PC-9 (cell line): ENCODE results near the gene MCCC2.

Source experiments
- EZH2 ChIP-seq: fragments of 200-600 bp; sonication (generic); IDR thresholded peaks from 2 replicates; pipeline ENCODE4 v1.8.0; 2017; ENCODE audit warnings: antibody characterized with exemption, low read depth
- TF ChIP-seq, protein P1 (sequence below): fragments of 200-600 bp; sonication (generic); conservative IDR thresholded peaks from 2 replicates; pipeline ENCODE4 v1.6.1; 2017; ENCODE audit warnings: mixed run types, antibody characterized with exemption, mild to moderate bottlenecking, moderate library complexity

DNA sequence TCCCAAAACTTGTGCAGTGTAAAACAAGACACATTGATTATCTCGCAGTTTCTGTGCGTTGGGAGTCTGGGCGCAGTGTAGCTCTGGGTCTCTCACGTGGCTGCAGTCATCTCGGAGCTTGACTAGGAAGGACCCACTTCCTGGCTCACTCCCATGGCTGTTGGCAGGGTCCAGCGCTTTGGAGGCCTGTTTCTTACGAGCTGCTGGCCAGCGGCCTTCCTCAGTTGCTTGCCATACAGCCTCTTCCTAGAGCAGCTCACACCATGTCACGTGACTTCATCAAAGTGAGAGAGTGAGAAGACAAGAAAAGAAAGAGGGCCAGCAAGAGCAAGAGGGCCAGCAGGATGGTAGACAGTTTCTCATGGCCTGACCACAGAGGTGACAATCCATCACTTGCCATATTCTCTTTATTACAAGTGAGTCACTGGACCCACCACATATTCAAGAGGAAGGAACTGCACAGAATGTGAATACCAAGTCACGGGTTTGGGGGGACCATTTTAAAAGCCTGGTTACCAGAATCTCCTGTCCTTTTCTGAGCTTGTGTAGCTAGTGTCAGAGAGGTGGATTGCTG lies 36.2 kb downstream of the MCCC2 start:
- TF ChIP-seq, protein P1, sequence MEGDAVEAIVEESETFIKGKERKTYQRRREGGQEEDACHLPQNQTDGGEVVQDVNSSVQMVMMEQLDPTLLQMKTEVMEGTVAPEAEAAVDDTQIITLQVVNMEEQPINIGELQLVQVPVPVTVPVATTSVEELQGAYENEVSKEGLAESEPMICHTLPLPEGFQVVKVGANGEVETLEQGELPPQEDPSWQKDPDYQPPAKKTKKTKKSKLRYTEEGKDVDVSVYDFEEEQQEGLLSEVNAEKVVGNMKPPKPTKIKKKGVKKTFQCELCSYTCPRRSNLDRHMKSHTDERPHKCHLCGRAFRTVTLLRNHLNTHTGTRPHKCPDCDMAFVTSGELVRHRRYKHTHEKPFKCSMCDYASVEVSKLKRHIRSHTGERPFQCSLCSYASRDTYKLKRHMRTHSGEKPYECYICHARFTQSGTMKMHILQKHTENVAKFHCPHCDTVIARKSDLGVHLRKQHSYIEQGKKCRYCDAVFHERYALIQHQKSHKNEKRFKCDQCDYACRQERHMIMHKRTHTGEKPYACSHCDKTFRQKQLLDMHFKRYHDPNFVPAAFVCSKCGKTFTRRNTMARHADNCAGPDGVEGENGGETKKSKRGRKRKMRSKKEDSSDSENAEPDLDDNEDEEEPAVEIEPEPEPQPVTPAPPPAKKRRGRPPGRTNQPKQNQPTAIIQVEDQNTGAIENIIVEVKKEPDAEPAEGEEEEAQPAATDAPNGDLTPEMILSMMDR: no peak
- TF ChIP-seq EZH2: no peak
